K562 (cell line): ENCODE measurements around the gene TSPAN14. TPM values are rescaled to one million over a fixed set of nuclear protein-coding genes. Genes with fewer than 3 reads are reported as not detected.

ENCODE experiments used
- ATAC-seq: fragments of 200-7000 bp; cut with Tn5 transposase; 3 replicates; pipeline ENCODE4 v1.9.1; 2020; ENCODE audit warnings: moderate library complexity
- BruUV-seq: library from RNA; stranded (reverse); fragments of 400-500 nt; replicated peaks from 2 replicates; lab custom pipeline; 2021; lab: Mats Ljungman, UMichigan
- CTCF ChIA-PET: fragments of 300-600 bp; formaldehyde crosslinking; extraction: SDS; loops from one replicate; lab custom pipeline; 2021; ENCODE audit warnings: low intra/inter-chr PET ratio; lab: Yijun Ruan, JAX
- POLR2A ChIA-PET: fragments of 300-600, 350-650 bp; sonication (Branson Sonifier 250); formaldehyde crosslinking; extraction: SDS; loops from one replicate; lab custom pipeline; 2021; ENCODE audit warnings: antibody characterized with exemption, inconsistent platforms; lab: Yijun Ruan, JAX
- DNase-seq, 4 experiments: peaks; one replicate each; pipeline versions ENCODE4 v3.0.0 to v3.0.0-alpha.2; 2011 to 2018; ENCODE audit warnings: low spot score in 3 of 4, mixed read lengths in 3 of 4; ENCODE audit errors: extremely low read depth in 1 of 4
- FAIRE-seq: peaks from 2 replicates; lab custom pipeline; 2011; peaks lifted over from hg19 to GRCh38; lab: Jason Lieb, UNC
- H2AFZ ChIP-seq: 2 replicates; pipeline ENCODE4 v1.6.0; 2011; ENCODE audit warnings: low read depth, low read length, control low read depth, inconsistent platforms
- H3K27ac ChIP-seq: fragments of 200-600 bp; 3 replicates; pipeline ENCODE4 v1.8.0; 2011; ENCODE audit warnings: low read depth, mild to moderate bottlenecking, control low read depth, inconsistent platforms, low read length, moderate library complexity, mixed read lengths; ENCODE audit errors: extremely low read depth
- H3K27me3 ChIP-seq, 2 experiments: fragments of 300-600 bp in 1 of 2; 2 replicates in 1 of 2; 3 replicates in 1 of 2; pipeline versions ENCODE4 v1.6.0 to v1.8.0; 2011; ENCODE audit warnings: inconsistent platforms in 2 of 2, low read length in 2 of 2, mild to moderate bottlenecking in 1 of 2, mixed read lengths in 1 of 2, moderate library complexity in 1 of 2; ENCODE audit not compliant: control insufficient read depth in 2 of 2, insufficient read depth in 2 of 2
- H3K36me3 ChIP-seq: fragments of 300-600 bp; 3 replicates; pipeline ENCODE4 v1.8.0; 2011; ENCODE audit warnings: mild to moderate bottlenecking, low read length, inconsistent platforms; ENCODE audit not compliant: control insufficient read depth, insufficient read depth
- H3K4me1 ChIP-seq, 2 experiments: fragments of 200-600 bp in 1 of 2; replicated peaks in 1 of 2; 2 replicates in 1 of 2; 3 replicates in 1 of 2; pipeline versions ENCODE4 v1.5.1 to v1.8.0; 2011; ENCODE audit warnings: inconsistent platforms in 2 of 2, low read length in 2 of 2, mild to moderate bottlenecking in 1 of 2, mixed read lengths in 1 of 2, moderate library complexity in 1 of 2; ENCODE audit not compliant: control insufficient read depth in 2 of 2, insufficient read depth in 2 of 2
- H3K4me2 ChIP-seq: 2 replicates; pipeline ENCODE4 v1.6.1; 2011; ENCODE audit warnings: low read length, control low read depth, inconsistent platforms, mixed read lengths; ENCODE audit not compliant: insufficient read depth
- H3K4me3 ChIP-seq: fragments of 200-600 bp; sonication (generic), shearing (Covaris generic); 2 replicates; pipeline ENCODE4 v1.5.1; 2016; ENCODE audit warnings: control low read depth, inconsistent platforms
- H3K79me2 ChIP-seq: fragments of 200-600 bp; 3 replicates; pipeline ENCODE4 v1.8.0; 2011; ENCODE audit warnings: low read length, inconsistent platforms; ENCODE audit not compliant: control insufficient read depth, insufficient read depth
- H3K9ac ChIP-seq, 2 experiments: 2 replicates each; pipeline versions ENCODE4 v1.6.0 to v1.6.1; 2011; ENCODE audit warnings: low read depth in 2 of 2, low read length in 2 of 2, control low read depth in 1 of 2, inconsistent platforms in 1 of 2, mild to moderate bottlenecking in 1 of 2, mixed read lengths in 1 of 2; ENCODE audit not compliant: insufficient read depth in 1 of 2
- H3K9me1 ChIP-seq: one replicate; pipeline ENCODE4 v1.6.0; 2011; ENCODE audit warnings: inconsistent platforms, mild to moderate bottlenecking, low read length, moderate library complexity; ENCODE audit not compliant: control insufficient read depth, insufficient read depth
- H3K9me3 ChIP-seq: replicated peaks from 2 replicates; pipeline ENCODE4 v1.5.1; 2011; ENCODE audit warnings: low read depth, low read length, inconsistent platforms; ENCODE audit not compliant: control insufficient read depth, insufficient read depth
- H4K20me1 ChIP-seq: replicated peaks from 2 replicates; pipeline ENCODE4 v1.6.1; 2011; ENCODE audit warnings: low read length, inconsistent platforms, mixed read lengths; ENCODE audit not compliant: control insufficient read depth, insufficient read depth
- ETV1 ChIP-seq: fragments of 450-650 bp; conservative IDR thresholded peaks from 2 replicates; pipeline ENCODE4 v1.6.1; 2016; ENCODE audit warnings: missing genetic modification characterization, control low read depth, low read depth, missing compliant biosample characterization
- FOXK2 ChIP-seq, 2 experiments: fragments of 450-650 bp; IDR thresholded peaks in 1 of 2; conservative IDR thresholded peaks in 1 of 2; 2 replicates each; pipeline ENCODE4 v1.6.1; 2016; ENCODE audit warnings: low read depth in 2 of 2, mild to moderate bottlenecking in 1 of 2
- TEAD2 ChIP-seq: fragments of 450-650 bp; IDR thresholded peaks from 2 replicates; pipeline ENCODE4 v1.6.1; 2016; ENCODE audit warnings: missing genetic modification characterization, control low read depth, missing compliant biosample characterization
- U2AF1 ChIP-seq: fragments of 200-400 bp; formaldehyde crosslinking; optimal IDR thresholded peaks from 2 replicates; pipeline ENCODE3; 2017; ENCODE audit warnings: mild to moderate bottlenecking, low read depth, low read length, moderate library complexity
- UBTF ChIP-seq, 2 experiments: IDR thresholded peaks; 2 replicates each; pipeline ENCODE4 v1.6.1; 2012; ENCODE audit warnings: improper control_type of control experiment in 2 of 2, low read depth in 2 of 2, low read length in 2 of 2, borderline replicate concordance in 1 of 2
- WGBS: fragments of 100-300 bp; shearing (Covaris generic); methylation state at CpG from one replicate; pipeline ENCODE4 v1.1.6; 2016; ENCODE audit warnings: low coverage, mixed read lengths; ENCODE audit not compliant: insufficient coverage; ENCODE audit errors: missing lambda C conversion rate; 5-methylcytosine and 5-hydroxymethylcytosine counted together
- in situ Hi-C: fragments of 300-500 bp; cut with MboI; formaldehyde crosslinking; loops from 4 replicates; pipeline ENCODE4 v1.15.0; 2018; ENCODE audit warnings: inconsistent platforms, mixed read lengths
- intact Hi-C: fragments of 100-400 bp; cut with micrococcal nuclease; formaldehyde crosslinking; loops from 2 replicates; pipeline ENCODE4 v1.14.2; 2022
- polyA plus RNA-seq, 8 experiments: library from polyadenylated mRNA; depleted of rRNA in 4 of 8; stranded (reverse) in 5 of 8; unstranded in 3 of 8; fragments of >200 nt; fragmentation: Nextera tagmentation in 2 of 8; fragmentation: Illumina TruSeq in 1 of 8; extraction: Ambion mirVana in 2 of 8; extraction: Trizol in 1 of 8; gene quantifications; 2 replicates each; pipeline versions ENCODE4 v1.2.1 to v1.2.3, GENCODE V29; 2011 to 2014; ENCODE audit warnings: inconsistent platforms in 1 of 8, missing spikeins in 1 of 8
- total RNA-seq, 7 experiments: library from RNA; depleted of rRNA in 6 of 7; stranded (reverse); fragments of >200 nt in 6 of 7; fragmentation: Illumina TruSeq in 2 of 7; extraction: Trizol in 2 of 7; gene quantifications; 2 replicates each; pipeline versions ENCODE4 v1.2.1 to v1.2.3, GENCODE V29; 2011 to 2021; ENCODE audit warnings: low replicate concordance in 1 of 7

The TSPAN14 gene
- total and polyA plus RNA-seq, 9 of the 15 experiments (the other 6 are each of a cell fraction or from before 2014, with no cell fraction given): 5.8 to 92.9 (median 23.3) TPM

- FAIRE-seq: peak; percentile 37
- no peak for DNase-seq
- Histone ChIP-seq H3K36me3 (no peaks in the 10 kb centered on the region), H3K4me2 (no peak overlapping the region), H3K4me3 (no peak overlapping the region), H3K4me1 (peaks cover 0 to 3% of the 10 kb centered on the region in 2 experiments; a peak in 1 of 5 replicates), H3K9ac (no peak overlapping the region), H2AFZ (no peak overlapping the region), H3K79me2 (no peaks in the 10 kb centered on the region), H4K20me1 (no peaks in the 10 kb centered on the region), H3K27ac (no peak overlapping the region), H3K9me1 (no peaks in the 10 kb centered on the region), H3K27me3 (peaks cover 11 to 30% of the 10 kb centered on the region in 2 experiments), H3K9me3 (no peaks in the 10 kb centered on the region)
- TF ChIP-seq TEAD2 (tag) (no peak), FOXK2 (conservative IDR thresholded peaks at IDR 0.05 in 1 of 2, IDR thresholded peaks at IDR 0.05 in 1 of 2; ENCODE audit: low read depth in 2 of 2) (no peak), ETV1 (no peak), U2AF1 (no peak), UBTF (IDR thresholded peaks at IDR 0.05; ENCODE audit: borderline replicate concordance in 1 of 2, low read depth in 2 of 2, low read length in 2 of 2) (no peak)
- POLR2A ChIA-PET: no interaction called here
- WGBS: 2% methylated on average over 7 of the region's 7 CpGs
- no TSS peak for BruUV-seq
- CTCF ChIA-PET: no interaction called here
- no peak for ATAC-seq
- in situ Hi-C loops (no loop called here), intact Hi-C loops (no loop called here)
Measured at GRCh38 chr10:80580638-80581468, 126.7 kb downstream of the TSPAN14 start.
